Endometrial microvascular endothelial cells (primary cell): ENCODE results near the gene ID4. TPM values are rescaled to one million over a fixed set of nuclear protein-coding genes. Genes with fewer than 3 reads are reported as not detected.
"Not testable (repeated sequence)": the region's sequence is repeated elsewhere in the genome, so short reads cannot be mapped to it uniquely, and the experiment has no call there.

ENCODE experiments used
- in situ Hi-C: cut with HindIII; loops from 2 replicates; pipeline ENCODE4 v1.10.0; 2017; ENCODE audit warnings: low sequenced_read_pairs, low pct_unique_long_range_greater_than_20kb; ENCODE audit errors: inconsistent ontology term
- total RNA-seq: library from RNA; depleted of rRNA; stranded (reverse); fragments of >200 nt; gene quantifications from one replicate; pipeline ENCODE4 v1.2.3, GENCODE V29; 2015; ENCODE audit errors: inconsistent ontology term

ID4 gene
- total RNA-seq, 1 donor from 2014 or later: not detected

DNA sequence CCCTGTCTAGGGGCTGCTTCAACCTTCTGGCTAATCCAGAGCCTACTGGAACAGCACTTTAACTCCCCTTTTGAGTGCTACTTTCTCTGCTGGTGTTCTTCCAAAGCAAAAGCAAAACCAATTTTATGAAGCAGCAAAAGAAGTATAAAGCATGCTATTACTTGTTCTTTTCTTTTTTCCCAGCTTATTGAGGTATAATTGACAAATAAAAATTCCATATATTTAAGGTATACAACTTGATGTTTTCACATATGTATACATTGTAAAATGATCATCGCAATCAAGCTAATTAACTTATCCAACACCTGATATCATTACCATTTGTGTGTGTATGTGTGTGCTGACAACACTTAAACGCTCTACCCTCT lies 14.9 kb downstream of the ID4 start:
- in situ Hi-C loops: no loop called here

DNA sequence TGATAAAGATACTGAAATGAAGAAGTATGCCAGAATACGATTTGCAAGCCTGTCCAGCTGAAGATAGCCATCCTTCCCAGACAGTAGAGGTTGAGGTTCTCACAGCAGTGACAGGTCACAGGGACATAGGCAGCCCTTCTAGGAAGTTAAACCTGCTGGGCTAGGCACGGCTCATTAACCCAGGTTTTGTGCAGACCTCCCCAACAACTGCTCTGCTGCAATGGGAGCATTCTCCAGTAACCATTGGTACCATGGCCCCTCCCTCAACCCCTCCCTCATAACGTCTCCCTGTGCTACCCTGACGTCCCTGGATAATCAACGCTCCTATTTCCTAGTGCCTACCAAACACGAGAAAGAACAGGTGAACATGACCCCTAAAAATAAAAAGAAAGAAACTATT lies 15.8 kb downstream of the ID4 start:
- in situ Hi-C loops: no loop called here

DNA sequence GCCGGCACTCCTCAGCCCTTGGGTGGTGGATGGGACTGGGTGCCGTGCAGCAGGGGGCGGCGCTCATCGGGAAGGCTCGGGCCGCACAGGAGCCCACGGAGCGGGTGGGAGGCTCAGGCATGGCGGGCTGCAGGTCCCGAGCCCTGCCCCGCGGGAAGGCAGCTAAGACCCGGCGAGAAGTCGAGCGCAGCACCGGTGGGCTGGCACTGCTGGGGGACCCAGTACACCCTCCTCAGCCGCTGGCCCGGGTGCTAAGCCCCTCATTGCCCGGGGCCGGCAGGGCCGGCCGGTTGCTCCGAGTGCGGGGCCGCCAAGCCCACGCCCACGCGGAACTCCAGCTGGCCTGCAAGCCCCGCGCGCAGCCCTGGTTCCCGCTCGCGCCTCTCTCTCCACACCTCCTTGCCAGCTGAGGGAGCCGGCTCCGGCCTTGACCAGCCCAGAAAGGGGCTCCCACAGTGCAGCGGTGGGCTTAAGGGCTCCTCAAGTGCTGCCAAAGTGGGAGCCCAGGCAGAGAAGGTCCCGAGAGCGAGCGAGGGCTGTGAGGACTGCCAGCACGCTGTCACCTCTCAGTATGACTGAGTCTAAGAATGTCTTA lies 17.3 kb downstream of the ID4 start:
- in situ Hi-C loops: not testable (repeated sequence)

DNA sequence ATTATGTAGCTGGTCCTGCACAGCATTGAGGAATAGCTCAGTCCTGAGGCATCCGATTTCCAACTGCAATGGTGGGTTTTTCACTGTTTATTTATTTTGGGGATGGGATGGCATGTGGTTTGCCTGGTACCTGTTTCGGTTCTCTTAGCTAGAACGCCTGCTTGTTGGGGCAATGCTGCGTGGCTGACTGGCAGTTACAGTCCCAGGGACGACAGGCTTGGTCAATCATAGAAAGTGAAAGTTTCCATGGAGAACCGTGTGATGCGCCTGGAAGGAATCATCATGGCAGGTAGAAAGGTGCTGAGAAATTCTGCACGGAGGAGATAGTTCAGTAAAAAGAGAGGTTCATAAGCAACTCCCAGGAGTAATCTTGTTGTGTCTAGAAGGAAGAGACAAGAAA lies 18.4 kb downstream of the ID4 start:
- in situ Hi-C loops: no loop called here

DNA sequence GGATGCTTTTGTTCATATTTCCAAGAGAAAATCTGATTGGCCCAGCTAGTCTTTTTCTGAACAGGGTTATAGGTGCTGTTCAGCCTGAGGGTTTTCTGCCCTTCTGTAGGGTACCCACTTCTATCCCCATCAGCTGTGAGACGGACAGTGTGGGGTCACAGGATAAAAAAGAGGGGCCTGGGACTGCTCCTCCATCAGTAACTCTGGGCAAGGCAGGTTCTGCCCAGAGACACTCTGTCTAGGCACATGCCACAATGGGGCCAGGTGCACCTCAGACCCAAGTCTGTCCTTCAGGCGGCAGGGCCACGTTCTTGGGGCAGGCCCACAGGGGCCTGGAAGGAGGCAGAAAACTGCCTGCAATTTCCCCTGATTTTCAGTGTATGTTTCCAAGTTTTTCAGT lies 20.0 kb downstream of the ID4 start:
- in situ Hi-C loops: no loop called here

DNA sequence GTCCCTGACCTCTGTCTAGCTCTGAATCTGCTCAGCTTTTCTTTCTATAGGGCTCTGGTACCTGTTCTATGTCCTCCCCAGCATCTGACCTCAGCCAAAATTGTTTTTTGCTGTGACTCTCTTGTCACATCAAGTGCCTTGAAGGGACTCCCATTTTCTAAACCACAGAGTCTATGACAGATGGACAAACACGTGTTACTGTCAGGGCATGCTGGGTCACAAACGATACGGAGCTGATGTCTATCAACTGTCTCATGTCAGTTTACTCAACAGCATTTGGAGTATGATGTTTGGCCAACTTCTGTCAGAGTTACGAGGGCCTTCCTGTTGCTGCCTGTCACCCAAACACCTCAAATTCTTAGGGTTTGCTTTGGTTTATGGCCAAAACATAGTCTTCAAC lies 20.5 kb downstream of the ID4 start:
- in situ Hi-C loops: no loop called here

DNA sequence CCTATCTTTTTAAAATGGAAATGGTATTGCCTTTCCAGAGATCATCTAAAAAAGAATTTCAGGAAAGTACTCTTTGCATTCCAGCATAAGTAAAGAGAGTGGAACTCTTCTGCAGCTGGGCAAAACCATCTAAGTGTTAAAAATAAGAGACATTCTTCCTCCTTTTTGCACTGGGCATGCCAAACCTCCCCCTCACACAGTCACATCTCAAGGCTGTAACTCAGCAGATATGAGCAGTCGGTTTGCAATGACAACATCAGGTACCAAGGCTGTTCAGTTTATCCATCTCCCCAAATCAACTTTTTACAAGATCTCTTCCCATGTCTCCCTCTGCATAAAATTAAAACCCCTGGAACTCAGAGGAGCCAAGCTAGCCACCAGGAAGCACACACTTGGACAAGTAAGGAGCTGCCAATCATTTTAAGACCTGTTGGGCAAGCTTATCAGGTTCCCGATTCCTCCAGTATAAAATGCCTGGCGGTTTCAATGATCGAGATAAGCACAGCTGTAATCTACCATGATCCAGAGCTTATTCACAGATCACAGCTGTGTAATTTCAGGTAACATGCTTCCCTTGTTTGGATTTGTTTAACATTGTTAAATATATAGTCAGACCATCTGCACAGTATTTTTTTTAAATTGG lies 23.2 kb downstream of the ID4 start:
- in situ Hi-C loops: no loop called here

DNA sequence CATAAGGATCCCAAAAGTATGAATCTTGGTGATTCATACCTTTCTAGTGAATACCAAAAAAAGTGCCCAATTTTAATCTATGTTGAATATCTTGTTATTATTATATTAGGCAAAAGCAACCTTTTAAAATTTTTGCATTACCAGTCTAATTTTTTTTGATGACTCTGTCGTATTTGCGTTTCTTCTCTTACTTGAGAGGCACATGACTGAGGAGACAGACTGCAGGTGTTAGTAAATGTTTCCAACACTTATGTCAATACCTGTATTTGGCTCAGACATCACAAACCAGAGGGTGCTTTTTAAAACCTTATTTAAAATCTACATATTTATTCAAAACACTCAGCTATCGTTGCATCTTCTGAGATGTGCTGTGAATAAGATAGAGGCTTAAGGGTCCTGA lies 27.1 kb downstream of the ID4 start:
- in situ Hi-C loops: no loop called here

DNA sequence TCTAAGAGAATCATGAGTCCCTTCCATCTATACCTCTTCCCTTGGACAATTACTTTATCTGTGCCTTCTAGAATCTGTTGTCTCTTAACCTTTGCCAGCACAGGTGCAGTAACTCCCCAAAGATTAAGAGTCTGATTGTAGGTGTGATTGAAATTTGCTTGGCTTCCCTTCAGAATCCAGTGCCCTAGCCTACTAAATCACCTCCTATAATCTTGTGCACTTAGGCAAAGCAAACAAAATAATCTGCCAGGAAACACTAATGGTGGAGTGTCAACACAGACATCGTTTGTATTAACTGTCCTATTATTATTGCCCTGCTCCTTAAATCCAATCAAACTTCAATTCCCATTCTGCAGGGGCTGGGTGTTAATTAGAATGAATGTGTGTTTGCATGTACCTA lies 28.0 kb downstream of the ID4 start:
- in situ Hi-C loops: no loop called here

DNA sequence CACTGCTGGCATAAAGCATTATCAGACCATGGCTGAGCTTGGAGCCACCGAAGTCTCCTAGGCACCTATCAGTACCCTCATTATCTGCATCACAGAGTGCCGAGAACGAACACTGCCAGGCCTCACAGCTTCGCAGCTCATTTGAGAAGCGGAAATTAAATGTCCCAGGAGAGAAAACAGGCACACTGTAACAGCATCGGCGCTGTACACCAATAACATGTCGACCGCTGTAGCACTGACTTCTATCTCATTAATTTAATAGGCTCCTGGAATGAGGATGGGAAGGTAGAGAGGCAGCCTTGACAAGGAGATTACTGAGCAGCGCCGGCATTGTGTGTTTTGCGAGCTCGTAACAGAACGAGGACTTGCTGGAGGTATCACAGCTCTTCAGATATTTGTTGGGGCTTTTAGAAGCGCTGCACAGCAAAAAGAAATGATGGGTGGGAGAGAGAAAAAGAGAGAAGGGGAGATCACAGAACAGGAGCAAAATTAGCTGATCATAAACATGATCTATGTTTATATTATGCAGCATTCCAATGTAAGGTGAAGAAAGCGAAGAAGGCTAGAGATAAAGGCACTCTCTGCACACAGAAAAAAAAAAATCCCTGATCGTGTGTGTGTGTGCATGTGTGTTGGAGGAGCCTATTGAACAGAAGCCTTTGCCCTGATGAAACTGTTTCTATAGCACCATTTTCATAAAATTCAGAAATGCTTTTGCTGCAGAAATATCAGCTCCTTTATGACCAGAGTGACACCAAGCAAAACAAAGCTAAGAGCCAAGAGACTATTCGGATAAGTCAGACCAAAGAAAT lies 29.2 kb downstream of the ID4 start:
- in situ Hi-C loops: no loop called here

DNA sequence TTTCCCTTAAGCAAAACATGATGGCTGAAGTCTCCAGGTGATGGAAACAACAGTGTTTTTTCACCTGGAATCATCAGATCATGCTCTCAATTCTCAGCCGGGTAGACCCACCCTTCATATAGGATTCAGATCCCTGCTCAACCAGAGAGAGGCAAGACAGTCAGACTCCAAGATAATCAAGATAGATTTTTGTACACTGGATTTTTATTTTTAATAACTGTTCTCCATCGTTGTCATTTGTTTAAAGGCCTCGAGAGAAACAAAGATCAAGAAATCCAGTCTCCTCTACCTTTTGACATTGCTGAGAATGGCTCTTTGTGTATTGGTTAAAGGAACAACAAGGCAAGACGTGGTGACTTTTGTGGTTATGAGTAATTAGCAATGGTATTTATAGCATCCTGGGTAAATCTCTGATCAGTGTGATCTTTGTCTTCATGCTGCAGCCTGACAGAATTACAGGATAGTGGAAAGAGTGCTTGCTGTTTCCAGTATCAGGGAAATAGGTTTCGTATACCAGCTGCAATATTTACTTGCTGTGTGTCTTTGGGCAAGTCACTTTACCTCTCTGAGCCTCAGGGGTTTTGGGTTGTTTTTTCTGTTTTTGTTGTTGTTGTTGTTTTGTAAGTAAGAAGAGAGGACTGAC lies 29.9 kb downstream of the ID4 start:
- in situ Hi-C loops: no loop called here

DNA sequence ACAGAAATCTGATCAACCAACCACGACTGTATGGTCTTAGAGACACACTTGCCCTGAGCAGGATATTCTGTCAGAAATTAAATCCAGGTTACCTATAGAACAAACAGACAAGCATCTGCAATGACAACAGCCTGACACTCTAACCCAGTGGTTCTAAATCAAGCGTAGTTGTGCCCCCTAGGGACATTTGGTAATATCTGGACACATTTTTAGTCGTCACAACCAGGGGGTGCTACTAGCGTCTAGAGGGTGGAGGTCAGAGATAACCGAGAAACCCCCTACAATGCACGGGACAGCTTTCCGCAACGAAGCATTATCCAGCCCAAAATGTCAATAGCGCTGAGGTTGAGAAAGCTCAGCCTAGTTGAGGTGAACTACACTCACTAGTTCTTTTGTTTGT lies 32.3 kb downstream of the ID4 start:
- in situ Hi-C loops: no loop called here

DNA sequence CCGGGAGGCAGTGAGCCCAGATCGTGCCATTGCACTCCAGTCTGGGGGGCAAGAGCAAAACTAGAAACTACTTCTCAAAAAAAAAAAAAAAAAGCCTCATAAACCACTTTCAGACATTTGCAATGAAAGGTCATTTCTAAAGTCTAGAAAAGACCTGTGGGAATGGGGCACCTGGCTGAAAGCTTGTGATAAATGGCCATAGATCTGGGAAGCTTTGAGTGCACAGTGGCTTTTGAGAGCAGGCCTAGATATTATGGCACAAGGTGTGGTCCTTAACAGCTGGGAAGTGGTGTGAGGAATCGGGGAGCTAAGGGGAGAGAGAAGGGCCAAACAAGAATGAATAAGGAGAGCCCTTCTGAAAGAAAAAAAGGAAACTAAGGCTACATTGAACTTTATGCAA lies 33.2 kb downstream of the ID4 start:
- in situ Hi-C loops: no loop called here

DNA sequence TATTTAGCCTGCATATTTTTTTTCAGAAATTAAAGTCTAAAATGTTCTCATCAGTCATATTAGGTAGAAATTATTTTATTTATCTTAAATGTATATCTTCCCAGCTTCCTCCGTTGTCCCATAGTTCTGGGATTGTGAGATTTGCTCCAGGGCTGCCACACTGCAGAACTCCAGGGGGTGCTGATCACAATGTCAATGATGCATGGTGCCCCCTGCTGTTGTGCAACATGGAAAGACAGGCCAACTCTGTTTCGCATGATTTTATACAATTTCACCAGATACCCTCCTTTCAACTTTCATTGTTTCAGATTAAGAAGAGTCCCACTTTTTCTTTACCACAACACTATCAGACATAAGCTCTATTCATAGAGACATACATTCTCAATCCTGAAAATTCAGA lies 35.9 kb downstream of the ID4 start:
- in situ Hi-C loops: no loop called here

DNA sequence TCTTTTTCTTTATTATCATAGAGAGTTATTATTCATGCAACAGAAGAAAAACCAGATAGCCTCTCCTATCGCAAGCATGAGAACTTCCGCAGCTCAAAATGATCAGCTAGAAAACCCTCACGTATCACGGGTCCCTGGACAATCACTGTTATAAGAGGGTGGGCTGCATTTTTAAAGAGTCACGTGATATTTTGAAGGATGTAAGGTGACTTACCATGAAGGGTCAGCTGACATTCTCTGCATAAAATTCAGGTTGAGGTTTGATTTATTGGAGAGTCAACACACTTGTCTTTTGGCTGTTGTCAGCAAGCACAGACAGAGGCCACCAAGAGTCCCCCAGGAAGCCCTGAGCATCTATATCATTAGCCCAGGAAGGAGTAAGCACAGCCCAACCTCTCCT lies 39.5 kb downstream of the ID4 start:
- in situ Hi-C loops: no loop called here

DNA sequence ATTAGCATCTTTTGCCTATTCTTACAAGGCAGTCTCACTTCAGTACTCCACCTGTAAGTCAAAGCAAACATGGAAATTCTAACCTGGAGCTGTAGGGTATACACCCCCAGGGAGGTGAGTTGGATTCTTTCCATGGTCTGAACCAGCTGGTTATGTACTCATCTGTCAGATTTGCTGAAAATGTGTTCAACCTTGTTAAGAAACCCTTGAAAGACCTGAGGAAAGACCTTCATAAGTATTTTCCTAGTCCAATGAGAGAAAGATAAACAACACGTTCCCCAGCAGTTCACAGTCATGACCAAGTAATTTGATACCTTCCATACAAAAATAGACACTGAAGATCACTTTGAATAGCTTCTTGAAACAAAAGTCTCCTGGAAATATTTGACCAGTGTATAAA lies 42.5 kb downstream of the ID4 start:
- in situ Hi-C loops: no loop called here

DNA sequence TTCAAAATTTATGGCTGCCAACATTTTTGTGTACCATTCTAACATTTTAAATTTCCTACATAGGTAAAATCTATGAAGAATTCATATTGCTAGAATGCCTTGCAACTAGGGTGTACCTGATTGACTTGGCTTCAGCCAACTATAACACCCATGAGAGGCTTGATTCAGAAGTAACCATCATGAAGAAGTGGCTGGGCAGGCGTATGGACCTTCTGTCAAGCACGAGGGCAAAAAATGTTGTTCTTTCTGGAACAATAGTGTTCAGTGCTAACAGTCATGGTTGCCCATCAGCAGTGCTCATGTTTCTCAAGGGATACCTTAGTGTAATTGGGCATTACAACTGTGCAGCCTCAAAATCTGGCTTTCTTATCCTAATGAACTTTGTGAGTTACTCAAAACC lies 42.9 kb downstream of the ID4 start:
- in situ Hi-C loops: no loop called here

DNA sequence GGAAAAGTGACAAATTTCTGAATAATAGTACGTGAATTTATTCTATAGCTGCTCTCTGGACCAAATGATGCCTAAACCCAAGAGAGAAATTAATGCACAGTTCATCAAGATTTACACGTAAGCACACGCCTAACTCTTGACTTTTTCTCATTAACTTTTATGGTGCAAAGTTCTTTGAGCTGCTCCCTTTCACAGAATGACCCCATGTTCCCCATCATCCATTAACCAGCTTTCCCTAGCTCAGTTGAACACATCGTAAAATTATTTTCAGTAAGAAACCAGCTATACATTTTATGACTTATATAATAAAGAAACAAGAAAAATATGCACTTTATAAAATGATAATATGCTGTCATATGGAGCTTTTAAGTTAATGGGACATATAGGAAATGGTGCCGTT lies 54.3 kb downstream of the ID4 start:
- in situ Hi-C loops: no loop called here
